Suppressor macrophage treated with lipopolysaccharide for 1 hour (primary cell): ENCODE measurements around the gene TYMP.
A peak's percentile ranks its signal among the peaks of the same experiment; 100 is the strongest.

ENCODE experiments used
- DNase-seq, 3 donors: peaks; one replicate each; pipeline ENCODE4 v3.0.0-alpha.2; 2020 to 2022

TYMP gene

GRCh38 chr22:50529897-50530579, at the start of gene TYMP:
TYMP (minus strand) TSS chr22:50530012; CDS start chr22:50529709, 303 bp downstream.
- DNase-seq, result peak; percentile 91 to 97 (median 93)

- no peak for DNase-seq
Observed at GRCh38 chr22:50578776-50579310, 49.0 kb upstream of the TYMP start.

GRCh38 chr22:50577987-50578775, 48.4 kb upstream of the TYMP start, which contains the start of gene CPT1B:
CPT1B (minus strand) TSS chr22:50578427; CDS start chr22:50577915, 512 bp downstream.
- no peak for DNase-seq

- DNase-seq, result no peak
Observed at GRCh38 chr22:50577697-50577986, 47.8 kb upstream of the TYMP start.

GRCh38 chr22:50576806-50577696, 47.2 kb upstream of the TYMP start:
- DNase-seq, result peak in 1 of 3 donors; percentile 39

GRCh38 chr22:50576070-50576469, 46.3 kb upstream of the TYMP start:
- peak in 2 of 3 donors; percentile 41 to 47 for DNase-seq

- no peak for DNase-seq
Observed at GRCh38 chr22:50575426-50575941, 45.7 kb upstream of the TYMP start.

GRCh38 chr22:50574383-50574755, 44.6 kb upstream of the TYMP start:
- DNase-seq, result no peak

- no peak for DNase-seq
Observed at GRCh38 chr22:50573491-50574382, 43.9 kb upstream of the TYMP start.

- DNase-seq, result no peak
Observed at GRCh38 chr22:50572965-50573364, 43.2 kb upstream of the TYMP start.

GRCh38 chr22:50571264-50572175, 41.7 kb upstream of the TYMP start:
- DNase-seq, result no peak

GRCh38 chr22:50570861-50571260, 41.0 kb upstream of the TYMP start:
- no peak for DNase-seq

GRCh38 chr22:50569896-50570535, 40.2 kb upstream of the TYMP start:
- DNase-seq, result no peak

- DNase-seq, result no peak
Observed at GRCh38 chr22:50569041-50569459, 39.2 kb upstream of the TYMP start.

GRCh38 chr22:50568626-50569025, 38.8 kb upstream of the TYMP start:
- no peak for DNase-seq

- DNase-seq, result no peak
Observed at GRCh38 chr22:50567721-50568252, 38.0 kb upstream of the TYMP start.

GRCh38 chr22:50564289-50564688, 34.5 kb upstream of the TYMP start:
- DNase-seq, result no peak

GRCh38 chr22:50563413-50564160, 33.8 kb upstream of the TYMP start:
- peak in 1 of 3 donors; percentile 20 for DNase-seq
